C4-2B (cell line): ENCODE results near the gene MAST4.

Experiments
- ZFX ChIP-seq: fragments of 450-650 bp; IDR thresholded peaks from 2 replicates; pipeline ENCODE4 v1.6.1; 2017
- TF ChIP-seq, protein P1 (sequence below): fragments of 450-650 bp; conservative IDR thresholded peaks from 2 replicates; pipeline ENCODE4 v1.5.1; 2017; ENCODE audit warnings: mild to moderate bottlenecking

DNA sequence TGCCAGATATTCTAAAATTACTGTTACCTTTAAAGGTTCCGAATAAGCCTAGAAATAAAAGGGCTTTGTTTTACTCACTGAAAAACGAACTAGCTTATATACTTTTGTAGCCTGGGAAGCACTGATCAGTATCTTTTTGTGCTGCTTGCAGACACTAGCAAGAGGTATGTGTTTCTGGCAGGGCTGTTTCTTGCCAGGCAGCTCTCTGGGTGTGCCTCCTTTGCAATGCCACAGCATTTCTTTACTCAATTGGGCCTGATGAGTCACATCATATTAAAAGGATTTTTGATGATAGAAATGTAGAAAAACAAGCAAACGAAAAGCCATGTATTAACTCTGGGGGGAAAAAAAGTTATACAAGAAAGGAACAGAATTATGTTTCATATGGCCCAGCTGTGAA lies 564.8 kb downstream of the MAST4 start:
- TF ChIP-seq, protein P1, sequence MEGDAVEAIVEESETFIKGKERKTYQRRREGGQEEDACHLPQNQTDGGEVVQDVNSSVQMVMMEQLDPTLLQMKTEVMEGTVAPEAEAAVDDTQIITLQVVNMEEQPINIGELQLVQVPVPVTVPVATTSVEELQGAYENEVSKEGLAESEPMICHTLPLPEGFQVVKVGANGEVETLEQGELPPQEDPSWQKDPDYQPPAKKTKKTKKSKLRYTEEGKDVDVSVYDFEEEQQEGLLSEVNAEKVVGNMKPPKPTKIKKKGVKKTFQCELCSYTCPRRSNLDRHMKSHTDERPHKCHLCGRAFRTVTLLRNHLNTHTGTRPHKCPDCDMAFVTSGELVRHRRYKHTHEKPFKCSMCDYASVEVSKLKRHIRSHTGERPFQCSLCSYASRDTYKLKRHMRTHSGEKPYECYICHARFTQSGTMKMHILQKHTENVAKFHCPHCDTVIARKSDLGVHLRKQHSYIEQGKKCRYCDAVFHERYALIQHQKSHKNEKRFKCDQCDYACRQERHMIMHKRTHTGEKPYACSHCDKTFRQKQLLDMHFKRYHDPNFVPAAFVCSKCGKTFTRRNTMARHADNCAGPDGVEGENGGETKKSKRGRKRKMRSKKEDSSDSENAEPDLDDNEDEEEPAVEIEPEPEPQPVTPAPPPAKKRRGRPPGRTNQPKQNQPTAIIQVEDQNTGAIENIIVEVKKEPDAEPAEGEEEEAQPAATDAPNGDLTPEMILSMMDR = no peak
- no peak for TF ChIP-seq ZFX
